ENCODE results near the gene PALM3.

DNA sequence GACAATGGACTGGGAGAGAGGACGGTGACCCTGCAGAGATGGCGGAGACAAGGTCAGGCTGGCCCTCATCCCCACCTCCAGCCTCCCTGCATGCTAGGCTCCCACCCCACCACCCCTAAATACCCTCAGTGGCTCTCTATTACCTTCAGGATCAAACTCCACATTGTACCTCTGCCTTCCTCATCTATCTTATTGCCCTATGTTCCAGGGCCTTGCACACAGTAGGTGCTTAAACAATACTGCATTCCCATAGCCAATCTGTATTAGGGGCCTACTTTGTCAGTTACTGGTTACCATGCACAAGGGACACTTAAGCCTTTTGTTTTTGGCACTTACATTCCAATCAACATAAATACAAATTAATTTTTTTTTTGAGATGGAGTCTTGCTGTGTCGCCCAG, 6.5 kb downstream of the PALM3 start:
- no peak for TF ChIP-seq POLR2A (IDR thresholded peaks at IDR 0.05)
- TF ChIP-seq, protein P1, sequence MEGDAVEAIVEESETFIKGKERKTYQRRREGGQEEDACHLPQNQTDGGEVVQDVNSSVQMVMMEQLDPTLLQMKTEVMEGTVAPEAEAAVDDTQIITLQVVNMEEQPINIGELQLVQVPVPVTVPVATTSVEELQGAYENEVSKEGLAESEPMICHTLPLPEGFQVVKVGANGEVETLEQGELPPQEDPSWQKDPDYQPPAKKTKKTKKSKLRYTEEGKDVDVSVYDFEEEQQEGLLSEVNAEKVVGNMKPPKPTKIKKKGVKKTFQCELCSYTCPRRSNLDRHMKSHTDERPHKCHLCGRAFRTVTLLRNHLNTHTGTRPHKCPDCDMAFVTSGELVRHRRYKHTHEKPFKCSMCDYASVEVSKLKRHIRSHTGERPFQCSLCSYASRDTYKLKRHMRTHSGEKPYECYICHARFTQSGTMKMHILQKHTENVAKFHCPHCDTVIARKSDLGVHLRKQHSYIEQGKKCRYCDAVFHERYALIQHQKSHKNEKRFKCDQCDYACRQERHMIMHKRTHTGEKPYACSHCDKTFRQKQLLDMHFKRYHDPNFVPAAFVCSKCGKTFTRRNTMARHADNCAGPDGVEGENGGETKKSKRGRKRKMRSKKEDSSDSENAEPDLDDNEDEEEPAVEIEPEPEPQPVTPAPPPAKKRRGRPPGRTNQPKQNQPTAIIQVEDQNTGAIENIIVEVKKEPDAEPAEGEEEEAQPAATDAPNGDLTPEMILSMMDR (IDR thresholded peaks at IDR 0.05), result no peak
- no peak for TF ChIP-seq EP300 (IDR thresholded peaks at IDR 0.05)

Measured in tibial nerve (tissue), 4 donors.